VCaP (cell line): ENCODE results near the gene GABARAPL1.
A peak's percentile ranks its signal among the peaks of the same experiment; 100 is the strongest.
"Not testable (repeated sequence)": the region's sequence is repeated elsewhere in the genome, so short reads cannot be mapped to it uniquely, and the experiment has no call there.

ENCODE experiments used
- H3K27ac ChIP-seq: fragments of 450-650 bp; 2 replicates; pipeline ENCODE4 v1.5.1; 2017
- TF ChIP-seq, protein P1 (sequence below): fragments of 450-650 bp; conservative IDR thresholded peaks from 2 replicates; pipeline ENCODE4 v1.5.1; 2017; ENCODE audit warnings: mild to moderate bottlenecking, moderate library complexity

Gene GABARAPL1

DNA sequence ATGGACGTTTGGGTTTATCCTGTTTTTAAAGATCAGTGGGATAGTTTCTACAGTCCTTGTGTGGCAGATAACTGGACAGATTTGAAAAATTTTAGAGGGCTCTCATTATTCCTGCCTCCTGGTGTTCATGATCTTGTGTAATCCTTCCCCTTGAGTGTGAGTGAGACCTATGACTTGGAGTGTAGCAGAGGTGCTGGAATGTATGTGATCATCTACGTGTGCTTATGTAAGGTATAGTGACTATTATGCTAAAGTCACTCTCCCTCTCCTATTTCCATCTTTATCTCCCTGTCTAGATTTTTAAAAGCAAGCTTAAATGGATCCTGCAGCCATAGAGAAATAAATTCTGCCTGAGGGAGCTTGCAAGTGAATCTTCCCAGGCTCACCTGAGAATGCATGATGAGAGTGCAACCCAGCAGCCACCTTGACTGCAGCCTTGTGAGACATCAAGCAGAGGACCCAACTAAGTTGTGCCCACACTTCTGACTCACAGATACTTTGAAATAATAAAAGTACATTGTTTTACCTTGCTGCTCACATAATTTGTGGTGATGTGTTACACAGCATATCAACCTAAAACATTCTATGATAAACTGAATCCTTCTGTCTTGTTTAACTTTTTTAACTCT lies 37.6 kb upstream of the GABARAPL1 start:
- TF ChIP-seq, protein P1, sequence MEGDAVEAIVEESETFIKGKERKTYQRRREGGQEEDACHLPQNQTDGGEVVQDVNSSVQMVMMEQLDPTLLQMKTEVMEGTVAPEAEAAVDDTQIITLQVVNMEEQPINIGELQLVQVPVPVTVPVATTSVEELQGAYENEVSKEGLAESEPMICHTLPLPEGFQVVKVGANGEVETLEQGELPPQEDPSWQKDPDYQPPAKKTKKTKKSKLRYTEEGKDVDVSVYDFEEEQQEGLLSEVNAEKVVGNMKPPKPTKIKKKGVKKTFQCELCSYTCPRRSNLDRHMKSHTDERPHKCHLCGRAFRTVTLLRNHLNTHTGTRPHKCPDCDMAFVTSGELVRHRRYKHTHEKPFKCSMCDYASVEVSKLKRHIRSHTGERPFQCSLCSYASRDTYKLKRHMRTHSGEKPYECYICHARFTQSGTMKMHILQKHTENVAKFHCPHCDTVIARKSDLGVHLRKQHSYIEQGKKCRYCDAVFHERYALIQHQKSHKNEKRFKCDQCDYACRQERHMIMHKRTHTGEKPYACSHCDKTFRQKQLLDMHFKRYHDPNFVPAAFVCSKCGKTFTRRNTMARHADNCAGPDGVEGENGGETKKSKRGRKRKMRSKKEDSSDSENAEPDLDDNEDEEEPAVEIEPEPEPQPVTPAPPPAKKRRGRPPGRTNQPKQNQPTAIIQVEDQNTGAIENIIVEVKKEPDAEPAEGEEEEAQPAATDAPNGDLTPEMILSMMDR = no peak
- no peak overlapping the region for H3K27ac ChIP-seq

DNA sequence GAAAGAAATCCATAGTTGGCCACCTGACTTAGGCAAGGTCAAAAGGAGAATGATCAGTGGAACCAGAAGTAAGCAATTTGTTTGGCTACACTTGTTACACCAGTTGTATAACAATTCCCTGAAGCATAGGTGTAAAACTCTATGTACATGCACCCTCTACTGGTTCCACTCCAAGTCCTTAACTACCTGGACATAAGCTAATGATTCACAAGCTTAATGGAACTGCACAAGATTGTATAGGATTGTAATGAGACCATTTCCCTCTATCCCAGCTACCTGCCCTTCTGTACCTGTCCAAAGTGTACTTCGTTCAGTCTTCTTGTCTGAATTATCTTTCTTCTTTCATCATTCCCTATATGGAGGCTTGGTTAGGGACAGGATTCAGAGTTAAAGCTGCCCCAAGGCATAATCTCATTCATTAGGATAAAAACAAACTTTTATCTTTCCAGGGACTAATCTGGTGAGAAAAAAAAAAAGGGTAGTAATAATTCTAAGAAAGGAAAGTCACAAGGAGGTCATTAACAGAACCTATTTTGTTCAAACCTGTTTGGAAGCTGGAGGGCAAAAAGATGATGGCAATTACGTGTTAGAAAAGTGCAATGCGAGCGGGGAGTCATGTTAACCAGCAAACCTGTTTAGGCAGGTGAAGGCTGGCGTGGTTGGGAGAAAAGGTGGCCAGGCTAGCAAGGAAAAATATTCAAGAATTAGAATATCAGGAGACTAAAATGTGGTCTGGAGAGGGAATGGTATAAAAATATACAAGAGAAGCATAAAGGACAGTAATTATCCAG lies 36.6 kb upstream of the GABARAPL1 start:
- TF ChIP-seq, protein P1 = peak; percentile 39

DNA sequence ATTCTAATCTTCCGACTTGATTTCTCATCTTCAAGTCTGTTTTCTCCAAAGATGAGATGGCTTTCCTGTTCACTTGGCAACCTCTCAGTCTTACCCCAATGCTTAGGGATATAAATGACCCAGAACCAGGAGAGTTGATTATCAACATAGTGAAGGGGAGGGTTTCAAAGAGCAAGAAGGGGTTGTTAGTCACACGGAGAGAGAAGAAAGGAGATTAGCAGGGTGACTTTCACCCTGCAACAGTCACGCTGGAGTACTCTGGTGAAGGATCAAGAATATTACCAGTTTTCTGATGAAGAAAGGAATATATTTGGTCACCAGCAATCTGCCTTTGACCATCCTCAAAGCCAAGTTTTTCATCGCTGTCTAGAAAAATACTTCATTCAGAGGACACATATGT lies 33.9 kb upstream of the GABARAPL1 start, which contains the start of gene TMEM52B:
TSS of gene TMEM52B (plus strand) at position 212 of the 400 bp plus-strand sequence. CDS start 543 bp downstream, outside the sequence.
- H3K27ac ChIP-seq = no peak within 1 kb of the TSS
- TF ChIP-seq, protein P1 = no peak

More for the DNA sequence above, 36.6 kb upstream of the GABARAPL1 start:
- H3K27ac ChIP-seq = no peak overlapping the region

- H3K27ac ChIP-seq = no peak overlapping the region
- TF ChIP-seq, protein P1 = no peak
Observed at GRCh38 chr12:10179776-10180181, 32.9 kb upstream of the GABARAPL1 start.

DNA sequence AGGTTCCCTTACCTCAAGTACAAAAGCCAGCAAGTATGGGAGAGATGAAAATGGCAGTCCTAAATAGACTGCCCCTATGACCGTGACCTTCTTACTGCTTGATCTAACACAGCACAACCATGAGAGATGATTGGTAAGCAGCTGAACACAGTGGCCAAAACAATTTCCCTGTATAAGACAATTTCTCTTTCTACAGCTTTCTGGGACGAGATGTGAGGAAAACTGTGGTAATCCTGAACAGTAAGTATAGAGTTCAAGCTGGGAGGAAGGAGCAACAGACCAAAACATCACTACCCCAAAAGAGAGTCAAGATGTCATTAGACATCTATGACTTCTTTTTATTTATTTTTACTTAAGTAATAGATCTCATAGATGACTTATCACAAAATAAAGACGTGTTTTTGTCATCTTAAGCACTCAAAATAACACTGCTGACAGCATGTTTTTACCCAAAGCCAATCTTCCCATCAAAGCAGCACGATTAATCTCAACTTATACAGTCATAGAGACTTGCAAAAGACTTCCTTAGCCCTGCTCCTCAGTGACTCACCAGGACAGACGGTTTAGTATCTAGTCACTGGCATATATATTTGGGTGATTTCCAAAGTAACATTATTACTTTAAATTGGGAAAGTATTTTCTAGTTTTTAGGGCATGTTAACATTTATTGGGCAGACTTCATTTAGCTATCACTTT lies 30.2 kb upstream of the GABARAPL1 start:
- TF ChIP-seq, protein P1 = no peak
- no peak overlapping the region for H3K27ac ChIP-seq

DNA sequence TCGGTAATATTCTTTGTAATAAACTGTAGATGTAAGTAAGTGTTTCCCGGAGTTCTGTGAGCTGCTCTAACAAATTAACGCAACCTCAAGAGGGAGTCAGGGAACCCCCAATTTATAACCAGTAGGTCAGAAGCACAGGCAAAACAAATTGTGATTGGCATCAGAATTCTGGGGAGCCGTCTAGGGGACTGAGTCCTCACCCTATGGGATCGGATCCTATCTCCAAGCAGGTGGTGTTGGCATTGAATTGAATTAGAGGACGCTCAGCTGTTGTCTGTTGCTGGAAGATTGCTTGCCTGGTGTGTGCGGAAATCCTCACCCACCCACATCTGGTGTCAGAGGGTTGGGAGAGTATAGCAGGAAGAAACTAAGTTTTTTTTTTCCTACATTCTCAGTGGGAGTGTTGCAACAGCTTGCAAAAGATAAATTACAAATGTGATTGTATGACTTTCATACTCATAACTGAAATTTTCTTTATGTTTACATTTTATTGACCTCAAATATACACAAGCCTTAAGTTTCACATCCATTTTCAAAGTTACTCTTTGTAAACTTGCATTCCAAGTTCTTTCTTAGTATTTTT lies 28.3 kb upstream of the GABARAPL1 start:
- no peak overlapping the region for H3K27ac ChIP-seq
- TF ChIP-seq, protein P1 = no peak

- TF ChIP-seq, protein P1 = no peak
- H3K27ac ChIP-seq = no peak overlapping the region
Observed at GRCh38 chr12:10186299-10186698, 26.4 kb upstream of the GABARAPL1 start.

DNA sequence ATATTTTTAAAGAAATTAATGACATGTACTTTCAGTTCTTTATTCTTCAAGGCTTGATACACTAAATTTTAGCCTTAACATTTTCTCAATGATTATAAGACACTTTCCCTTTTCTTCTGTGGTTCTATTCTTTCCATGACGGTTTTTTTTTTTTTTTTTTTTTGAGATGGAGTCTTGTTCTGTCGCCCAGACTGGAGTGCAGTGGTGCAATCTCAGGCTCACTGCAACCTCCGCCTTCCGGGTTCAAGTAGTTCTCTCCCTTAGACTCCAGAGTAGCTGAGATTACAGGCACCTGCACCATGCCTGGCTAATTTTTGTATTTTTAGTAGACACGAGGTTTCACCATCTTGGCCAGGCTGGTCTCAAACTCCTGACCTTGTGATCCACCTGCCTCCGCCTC lies 25.7 kb upstream of the GABARAPL1 start:
- not testable (repeated sequence) for H3K27ac ChIP-seq
